ENCODE results near the gene TMEM184B.

TMEM184B gene

GRCh38 chr22:38292694-38293093, 19.9 kb upstream of the TMEM184B start:
- DNase-seq: no peak
- H3K4me1 ChIP-seq: peaks cover 0 to 13% (median 0%) of the 10 kb centered on the region in 4 donors
- peak overlapping the region; percentile 7 to 31 for H3K27ac ChIP-seq
- H3K36me3 ChIP-seq: peaks cover 56 to 98% (median 87%) of the 10 kb centered on the region in 3 donors
- intact Hi-C loops (cut with DNase I; ENCODE audit: low total_unique reads): no loop called here
- TF ChIP-seq CTCF (IDR thresholded peaks at IDR 0.05): no peak
- no peaks in the 10 kb centered on the region for H3K9me3 ChIP-seq
- no peaks in the 10 kb centered on the region for H3K27me3 ChIP-seq
- no peak overlapping the region for H3K4me3 ChIP-seq

GRCh38 chr22:38291201-38291777, 18.5 kb upstream of the TMEM184B start:
- no peak overlapping the region for H3K4me3 ChIP-seq
- no peak for TF ChIP-seq CTCF (IDR thresholded peaks at IDR 0.05)
- no peaks in the 10 kb centered on the region for H3K9me3 ChIP-seq
- no peaks in the 10 kb centered on the region for H3K27me3 ChIP-seq
- DNase-seq: no peak
- intact Hi-C loops (cut with DNase I; ENCODE audit: low total_unique reads): no loop called here
- peaks cover 0 to 11% (median 0%) of the 10 kb centered on the region in 4 donors for H3K4me1 ChIP-seq
- H3K27ac ChIP-seq: no peak overlapping the region
- H3K36me3 ChIP-seq: peaks cover 42 to 87% (median 73%) of the 10 kb centered on the region in 3 donors

- no peak overlapping the region for H3K27ac ChIP-seq
- H3K4me1 ChIP-seq: peaks cover 0 to 7% (median 1%) of the 10 kb centered on the region in 4 donors
- H3K4me3 ChIP-seq: no peak overlapping the region
- intact Hi-C loops (cut with DNase I; ENCODE audit: low total_unique reads): no loop called here
- no peaks in the 10 kb centered on the region for H3K27me3 ChIP-seq
- peaks cover 32 to 78% (median 64%) of the 10 kb centered on the region in 3 donors for H3K36me3 ChIP-seq
- TF ChIP-seq CTCF (IDR thresholded peaks at IDR 0.05): no peak
- no peak for DNase-seq
- no peaks in the 10 kb centered on the region for H3K9me3 ChIP-seq
Measured at GRCh38 chr22:38290347-38290746, 17.5 kb upstream of the TMEM184B start.

- Histone ChIP-seq H3K4me3 (no peak overlapping the region), H3K27me3 (no peaks in the 10 kb centered on the region), H3K36me3 (peaks cover 25 to 71% (median 57%) of the 10 kb centered on the region in 3 donors), H3K27ac (no peak overlapping the region), H3K4me1 (peaks cover 0 to 10% (median 5%) of the 10 kb centered on the region in 4 donors), H3K9me3 (no peaks in the 10 kb centered on the region)
- intact Hi-C loops (cut with DNase I; ENCODE audit: low total_unique reads): no loop called here
- TF ChIP-seq CTCF (IDR thresholded peaks at IDR 0.05): no peak
- no peak for DNase-seq
Measured at GRCh38 chr22:38289583-38290082, 16.8 kb upstream of the TMEM184B start.

- intact Hi-C loops (cut with DNase I; ENCODE audit: low total_unique reads): no loop called here
- TF ChIP-seq CTCF (IDR thresholded peaks at IDR 0.05): no peak
Measured at GRCh38 chr22:38286915-38287669, 14.3 kb upstream of the TMEM184B start.

More at GRCh38 chr22:38286915-38287669, 14.3 kb upstream of the TMEM184B start:
- H3K9me3 ChIP-seq: no peaks in the 10 kb centered on the region
- no peak for DNase-seq
- no peaks in the 10 kb centered on the region for H3K27me3 ChIP-seq
- H3K36me3 ChIP-seq: peaks cover 6 to 45% (median 31%) of the 10 kb centered on the region in 3 donors
- H3K4me1 ChIP-seq: peaks cover 0 to 28% (median 19%) of the 10 kb centered on the region in 4 donors
- no peak overlapping the region for H3K27ac ChIP-seq
- H3K4me3 ChIP-seq: no peak overlapping the region

All from tibial artery (tissue), 4 donors.